Neuronal stem cell (in vitro differentiated cells): ENCODE results near the gene DAPK2.
"Not testable (repeated sequence)": the region's sequence is repeated elsewhere in the genome, so short reads cannot be mapped to it uniquely, and the experiment has no call there.

Source experiments
- DNase-seq: peaks from one replicate; pipeline ENCODE4 v3.0.0-alpha.2; 2013; ENCODE audit warnings: low spot score
- H2AFZ ChIP-seq: one replicate; pipeline ENCODE4 v1.6.1; 2013; ENCODE audit warnings: mild to moderate bottlenecking, low read length, inconsistent platforms
- H2AK5ac ChIP-seq: 2 replicates; pipeline ENCODE4 v1.6.1; 2013; ENCODE audit warnings: low read depth, mild to moderate bottlenecking, inconsistent platforms, low read length, moderate library complexity, mixed read lengths
- H2BK120ac ChIP-seq: 2 replicates; pipeline ENCODE4 v1.6.1; 2013; ENCODE audit warnings: low read depth, mild to moderate bottlenecking, inconsistent platforms, low read length, moderate library complexity, mixed read lengths
- H2BK12ac ChIP-seq: one replicate; pipeline ENCODE4 v1.6.1; 2013; ENCODE audit warnings: low read length, inconsistent platforms
- H2BK15ac ChIP-seq: 2 replicates; pipeline ENCODE4 v1.6.1; 2013; ENCODE audit warnings: mild to moderate bottlenecking, low read length, inconsistent platforms, mixed read lengths
- H2BK5ac ChIP-seq: one replicate; pipeline ENCODE4 v1.6.1; 2013; ENCODE audit warnings: inconsistent platforms, mild to moderate bottlenecking, low read length, moderate library complexity
- H3K14ac ChIP-seq: one replicate; pipeline ENCODE4 v1.6.1; 2013; ENCODE audit warnings: low read length, inconsistent platforms
- H3K18ac ChIP-seq: 2 replicates; pipeline ENCODE4 v1.6.1; 2013; ENCODE audit warnings: low read length, inconsistent platforms
- H3K23ac ChIP-seq: 2 replicates; pipeline ENCODE4 v1.6.1; 2013; ENCODE audit warnings: low read depth, mild to moderate bottlenecking, mixed read lengths, low read length, inconsistent platforms; ENCODE audit not compliant: poor library complexity
- H3K27ac ChIP-seq: replicated peaks from 3 replicates; pipeline ENCODE4 v1.5.1; 2013; ENCODE audit warnings: low read length, inconsistent platforms
- H3K27me3 ChIP-seq, 3 experiments: 2 replicates each; pipeline ENCODE4 v1.6.1; 2013; ENCODE audit warnings: low read length in 3 of 3, mild to moderate bottlenecking in 2 of 3, inconsistent platforms in 1 of 3, low read depth in 1 of 3, mixed read lengths in 1 of 3, moderate library complexity in 1 of 3; ENCODE audit not compliant: control insufficient read depth in 3 of 3, insufficient read depth in 3 of 3
- H3K36me3 ChIP-seq, 2 donors: replicated peaks in 1 of 2; 2 replicates each; pipeline ENCODE4 v1.6.1; 2013; ENCODE audit warnings: low read length in 2 of 2; ENCODE audit not compliant: control insufficient read depth in 2 of 2, insufficient read depth in 2 of 2
- H3K4ac ChIP-seq: 2 replicates; pipeline ENCODE4 v1.6.1; 2013; ENCODE audit warnings: inconsistent platforms, mild to moderate bottlenecking, low read length, moderate library complexity
- H3K4me1 ChIP-seq, 2 donors: 1 replicate in 1 of 2; 2 replicates in 1 of 2; pipeline ENCODE4 v1.6.1; 2013; ENCODE audit warnings: low read length in 2 of 2, low read depth in 1 of 2; ENCODE audit not compliant: control insufficient read depth in 2 of 2, insufficient read depth in 1 of 2
- H3K4me2 ChIP-seq: one replicate; pipeline ENCODE4 v1.6.1; 2013; ENCODE audit warnings: mild to moderate bottlenecking, low read length, inconsistent platforms; ENCODE audit not compliant: insufficient read depth, poor library complexity, severe bottlenecking
- H3K4me3 ChIP-seq, 2 donors: 2 replicates each; pipeline ENCODE4 v1.5.1; 2013; ENCODE audit warnings: low read length in 2 of 2, mild to moderate bottlenecking in 2 of 2, inconsistent platforms in 1 of 2, moderate library complexity in 1 of 2
- H3K79me1 ChIP-seq: one replicate; pipeline ENCODE4 v1.6.1; 2013; ENCODE audit warnings: low read depth, mild to moderate bottlenecking, inconsistent platforms, low read length, moderate library complexity
- H3K9ac ChIP-seq: one replicate; pipeline ENCODE4 v1.6.1; 2013; ENCODE audit warnings: mild to moderate bottlenecking, low read depth, low read length, inconsistent platforms; ENCODE audit not compliant: poor library complexity
- H3K9me3 ChIP-seq, 2 donors: replicated peaks in 1 of 2; 2 replicates each; pipeline versions ENCODE3 to v1.6.1; 2013; ENCODE audit warnings: low read length in 2 of 2, mild to moderate bottlenecking in 2 of 2, inconsistent platforms in 1 of 2, low read depth in 1 of 2, mixed read lengths in 1 of 2, moderate library complexity in 1 of 2; ENCODE audit not compliant: control insufficient read depth in 2 of 2, insufficient read depth in 1 of 2
- H4K8ac ChIP-seq: one replicate; pipeline ENCODE4 v1.6.1; 2013; ENCODE audit warnings: low read depth, mild to moderate bottlenecking, inconsistent platforms, low read length, moderate library complexity
- H4K91ac ChIP-seq: one replicate; pipeline ENCODE4 v1.6.1; 2013; ENCODE audit warnings: low read length, low read depth, mild to moderate bottlenecking, inconsistent platforms; ENCODE audit not compliant: poor library complexity
- WGBS, 2 donors: extraction: QIAGEN DNeasy Blood & Tissue Kit; methylation state at CpG; one replicate each; pipeline ENCODE4 v1.1.7; 2013; ENCODE audit warnings: missing lambda C conversion rate in 2 of 2, mixed read lengths in 1 of 2; ENCODE audit not compliant: insufficient read length in 2 of 2, insufficient replicate concordance in 1 of 2; ENCODE audit errors: extremely low coverage in 2 of 2; 5-methylcytosine and 5-hydroxymethylcytosine counted together

DAPK2 gene

GRCh38 chr15:64089543-64090280 lies 43.4 kb upstream of the DAPK2 start:
- H3K27ac ChIP-seq = no peak overlapping the region
- DNase-seq = no peak
- no peak overlapping the region for H3K14ac ChIP-seq
- H3K4me2 ChIP-seq = no peak overlapping the region
- H3K23ac ChIP-seq = no peak overlapping the region
- no peak overlapping the region for H2AK5ac ChIP-seq
- no peak overlapping the region for H3K9ac ChIP-seq
- peaks cover 4 to 6% of the 10 kb centered on the region in 2 donors for H3K4me1 ChIP-seq
- H2BK5ac ChIP-seq = no peak overlapping the region
- H3K4ac ChIP-seq = no peak overlapping the region
- WGBS, 2 donors = no CpG with 5 or more reads among the region's 12 CpGs
- no peak overlapping the region for H2BK15ac ChIP-seq
- peaks cover 0 to 2% (median 0%) of the 10 kb centered on the region in 3 experiments for H3K27me3 ChIP-seq
- no peak overlapping the region for H4K8ac ChIP-seq
- H2BK12ac ChIP-seq = no peak overlapping the region
- no peak overlapping the region for H3K18ac ChIP-seq
- no peak overlapping the region for H3K4me3 ChIP-seq
- no peak overlapping the region for H4K91ac ChIP-seq
- H2BK120ac ChIP-seq = no peak overlapping the region
- peaks cover 8 to 45% of the 10 kb centered on the region in 2 donors for H3K36me3 ChIP-seq
- H2AFZ ChIP-seq = no peak overlapping the region
- peaks cover 3% of the 10 kb centered on the region for H3K79me1 ChIP-seq
- peaks cover 2 to 8% of the 10 kb centered on the region in 2 donors for H3K9me3 ChIP-seq

GRCh38 chr15:64082757-64083156 lies 36.5 kb upstream of the DAPK2 start:
- Histone ChIP-seq H2AFZ (no peak overlapping the region), H3K36me3 (peaks cover 4 to 57% of the 10 kb centered on the region in 2 donors), H3K4me1 (no peaks in the 10 kb centered on the region), H4K91ac (no peak overlapping the region), H3K9ac (no peak overlapping the region), H3K4me2 (no peak overlapping the region), H4K8ac (no peak overlapping the region), H3K9me3 (peaks cover 0 to 2% of the 10 kb centered on the region in 2 donors), H2AK5ac (no peak overlapping the region), H3K79me1 (no peaks in the 10 kb centered on the region), H3K23ac (no peak overlapping the region), H3K14ac (no peak overlapping the region), H3K27me3 (no peaks in the 10 kb centered on the region), H2BK15ac (no peak overlapping the region), H3K18ac (no peak overlapping the region), H2BK5ac (no peak overlapping the region), H3K27ac (no peak overlapping the region), H3K4me3 (no peak overlapping the region), H3K4ac (no peak overlapping the region), H2BK120ac (no peak overlapping the region), H2BK12ac (no peak overlapping the region)
- DNase-seq = no peak
- WGBS, 2 donors = no CpG with 5 or more reads among the region's 3 CpGs

- not testable (repeated sequence) for H3K4me3 ChIP-seq, H3K23ac ChIP-seq, H3K18ac ChIP-seq, H2AK5ac ChIP-seq, H2BK15ac ChIP-seq, H3K27ac ChIP-seq, H4K91ac ChIP-seq, H2BK12ac ChIP-seq, H3K4me2 ChIP-seq, H3K27me3 ChIP-seq, H2BK120ac ChIP-seq, H3K14ac ChIP-seq, H4K8ac ChIP-seq, DNase-seq, H3K4ac ChIP-seq, H3K79me1 ChIP-seq, H3K4me1 ChIP-seq, H2AFZ ChIP-seq, H2BK5ac ChIP-seq, H3K9ac ChIP-seq, H3K9me3 ChIP-seq
- peaks cover 5 to 50% of the 10 kb centered on the region in 2 donors for H3K36me3 ChIP-seq
- WGBS, 2 donors = no CpG with 5 or more reads among the region's 2 CpGs
Measured at GRCh38 chr15:64073496-64073895, 27.2 kb upstream of the DAPK2 start.

GRCh38 chr15:64072812-64073211 lies 26.5 kb upstream of the DAPK2 start:
- no CpG with 5 or more reads among the region's 2 CpGs for WGBS, 2 donors
- H2BK120ac ChIP-seq = no peak overlapping the region
- H2BK5ac ChIP-seq = no peak overlapping the region
- H3K4ac ChIP-seq = no peak overlapping the region
- no peak overlapping the region for H3K9ac ChIP-seq
- no peak overlapping the region for H3K23ac ChIP-seq
- no peak for DNase-seq
- H3K14ac ChIP-seq = no peak overlapping the region
- H3K4me1 ChIP-seq = no peaks in the 10 kb centered on the region
- H3K27ac ChIP-seq = no peak overlapping the region
- peaks cover 5 to 49% of the 10 kb centered on the region in 2 donors for H3K36me3 ChIP-seq
- no peak overlapping the region for H3K18ac ChIP-seq
- no peaks in the 10 kb centered on the region for H3K79me1 ChIP-seq
- H3K27me3 ChIP-seq = no peaks in the 10 kb centered on the region
- no peak overlapping the region for H2BK12ac ChIP-seq
- H3K9me3 ChIP-seq = peaks cover 0 to 2% of the 10 kb centered on the region in 2 donors
- no peak overlapping the region for H3K4me3 ChIP-seq
- H3K4me2 ChIP-seq = no peak overlapping the region
- no peak overlapping the region for H4K91ac ChIP-seq
- H2AK5ac ChIP-seq = no peak overlapping the region
- H4K8ac ChIP-seq = no peak overlapping the region
- H2BK15ac ChIP-seq = no peak overlapping the region
- no peak overlapping the region for H2AFZ ChIP-seq
